GM13977 (cell line): ENCODE data around the gene FOXJ2.
A peak's percentile ranks its signal among the peaks of the same experiment; 100 is the strongest.
"Not testable (repeated sequence)": the region's sequence is repeated elsewhere in the genome, so short reads cannot be mapped to it uniquely, and the experiment has no call there.

Experiments used
- DNase-seq: peaks from one replicate; pipeline ENCODE4 v3.0.0; 2012; ENCODE audit warnings: low spot score
- in situ Hi-C: fragments of 300-500 bp; cut with MboI; formaldehyde crosslinking; loops from one replicate; pipeline ENCODE4 v1.12.0; 2022; ENCODE audit warnings: low sequenced_read_pairs, low pct_unique_long_range_greater_than_20kb, mixed read lengths, inconsistent platforms; ENCODE audit not compliant: unreplicated experiment
- TF ChIP-seq, protein P1 (sequence below): IDR thresholded peaks from 2 replicates; pipeline ENCODE4 v1.5.1; 2012; ENCODE audit warnings: mild to moderate bottlenecking, control low read depth; ENCODE audit not compliant: insufficient read depth; ENCODE audit errors: extremely low read depth, missing control alignments

Gene FOXJ2

DNA sequence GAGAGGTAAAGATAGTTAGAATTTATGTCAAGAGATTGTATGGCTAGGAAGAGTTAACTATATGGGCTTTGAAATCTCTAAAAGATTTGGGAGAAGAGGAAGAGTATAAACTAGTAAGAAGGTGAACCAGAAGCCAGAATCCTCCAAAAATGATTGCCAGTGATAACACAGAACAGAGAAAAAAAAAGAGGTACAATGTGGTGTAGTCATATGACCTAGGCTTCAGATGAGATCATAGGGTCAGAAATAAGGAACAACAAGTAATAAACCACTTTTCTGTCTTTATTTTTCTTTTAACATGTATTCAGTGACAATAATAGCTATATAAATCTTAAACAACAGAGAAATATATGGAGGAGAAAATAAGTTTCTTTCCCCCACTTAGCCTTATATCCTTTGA is 47.6 kb downstream of the FOXJ2 start:
- TF ChIP-seq, protein P1, sequence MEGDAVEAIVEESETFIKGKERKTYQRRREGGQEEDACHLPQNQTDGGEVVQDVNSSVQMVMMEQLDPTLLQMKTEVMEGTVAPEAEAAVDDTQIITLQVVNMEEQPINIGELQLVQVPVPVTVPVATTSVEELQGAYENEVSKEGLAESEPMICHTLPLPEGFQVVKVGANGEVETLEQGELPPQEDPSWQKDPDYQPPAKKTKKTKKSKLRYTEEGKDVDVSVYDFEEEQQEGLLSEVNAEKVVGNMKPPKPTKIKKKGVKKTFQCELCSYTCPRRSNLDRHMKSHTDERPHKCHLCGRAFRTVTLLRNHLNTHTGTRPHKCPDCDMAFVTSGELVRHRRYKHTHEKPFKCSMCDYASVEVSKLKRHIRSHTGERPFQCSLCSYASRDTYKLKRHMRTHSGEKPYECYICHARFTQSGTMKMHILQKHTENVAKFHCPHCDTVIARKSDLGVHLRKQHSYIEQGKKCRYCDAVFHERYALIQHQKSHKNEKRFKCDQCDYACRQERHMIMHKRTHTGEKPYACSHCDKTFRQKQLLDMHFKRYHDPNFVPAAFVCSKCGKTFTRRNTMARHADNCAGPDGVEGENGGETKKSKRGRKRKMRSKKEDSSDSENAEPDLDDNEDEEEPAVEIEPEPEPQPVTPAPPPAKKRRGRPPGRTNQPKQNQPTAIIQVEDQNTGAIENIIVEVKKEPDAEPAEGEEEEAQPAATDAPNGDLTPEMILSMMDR: no peak
- no peak for DNase-seq
- in situ Hi-C loops: no loop called here

GRCh38 chr12:8081251-8081920 is 48.9 kb downstream of the FOXJ2 start:
- TF ChIP-seq, protein P1: no peak
- in situ Hi-C loops: no loop called here
- no peak for DNase-seq

DNA sequence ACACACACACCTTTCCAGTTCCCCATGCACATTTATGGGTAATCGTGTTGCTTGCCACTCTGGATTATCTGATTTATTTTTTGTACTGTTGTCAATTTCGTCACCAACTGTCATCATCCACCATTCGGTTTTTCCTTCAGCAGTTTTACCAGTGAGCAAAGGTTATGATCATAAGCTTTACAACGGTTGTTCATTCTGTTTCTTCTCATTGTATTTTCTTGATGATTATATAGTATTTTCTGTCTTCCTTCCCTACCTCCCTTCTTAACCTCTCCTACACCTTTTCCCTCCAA is 50.2 kb downstream of the FOXJ2 start:
- DNase-seq: no peak
- in situ Hi-C loops: no loop called here
- TF ChIP-seq, protein P1: no peak

DNA sequence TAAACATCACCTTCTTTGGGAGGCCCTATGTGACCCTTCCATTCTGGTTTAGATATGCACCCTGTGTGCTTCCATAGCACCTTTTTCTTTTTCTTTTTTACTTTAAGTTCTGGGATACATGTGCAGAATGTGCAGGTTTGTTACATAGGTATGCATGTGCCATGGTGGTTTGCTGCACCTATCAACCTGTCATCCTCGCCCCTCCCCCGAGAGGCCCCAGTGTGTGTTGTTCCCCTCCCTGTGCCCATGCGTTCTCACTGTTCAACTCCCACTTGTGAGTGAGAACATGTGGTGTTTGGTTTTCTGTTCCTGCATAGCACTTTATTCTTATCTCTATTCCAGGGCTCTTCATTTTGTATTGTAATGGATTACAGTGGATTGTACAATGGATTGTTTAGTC is 51.8 kb downstream of the FOXJ2 start:
- DNase-seq, in situ Hi-C loops: not testable (repeated sequence)

- in situ Hi-C loops: no loop called here
- TF ChIP-seq, protein P1: no peak
- DNase-seq: no peak
These were observed 55.1 kb downstream of the FOXJ2 start for GRCh38 chr12:8087666-8088065.

DNA sequence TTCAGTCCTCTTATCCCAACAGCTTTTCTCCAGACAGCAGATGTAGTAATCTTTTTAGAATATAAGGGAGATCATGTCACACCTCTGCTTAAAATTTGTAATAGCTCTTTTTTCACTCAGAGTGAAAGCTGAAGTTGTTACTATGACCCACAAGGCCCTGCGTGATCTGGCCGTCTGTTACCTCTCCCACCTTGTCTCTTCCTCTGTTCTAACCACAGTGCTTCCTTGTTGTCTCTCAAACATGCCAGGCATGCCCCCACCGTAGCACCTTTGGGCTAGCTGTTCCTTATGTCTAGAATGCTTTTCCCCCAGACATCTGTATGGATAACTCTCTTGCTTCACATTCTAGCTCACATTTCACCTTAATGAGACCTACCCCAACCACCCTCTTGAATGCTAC is 56.1 kb downstream of the FOXJ2 start:
- in situ Hi-C loops: no loop called here
- TF ChIP-seq, protein P1: no peak
- DNase-seq: peak; percentile 46

- in situ Hi-C loops, DNase-seq: not testable (repeated sequence)
These were observed 56.8 kb downstream of the FOXJ2 start for GRCh38 chr12:8089277-8089676.

- in situ Hi-C loops: no loop called here
- TF ChIP-seq, protein P1: no peak
- DNase-seq: no peak
These were observed 57.2 kb downstream of the FOXJ2 start for GRCh38 chr12:8089716-8090115.
